ENCODE measurements around the gene RFK. TPM values are rescaled to one million over a fixed set of nuclear protein-coding genes. Genes with fewer than 3 reads are reported as not detected.
"Not testable (repeated sequence)": the region's sequence is repeated elsewhere in the genome, so short reads cannot be mapped to it uniquely, and the experiment has no call there.

The RFK gene
- total RNA-seq, 1 donor from 2014 or later: 7.7 TPM

- Mint-ChIP-seq H3K27me3 (peaks cover 3% of the 10 kb centered on the region), H3K9me3 (no peaks in the 10 kb centered on the region), H3K4me1 (no peaks in the 10 kb centered on the region), H3K27ac (no peak overlapping the region), H3K36me3 (ENCODE audit: low read depth) (no peaks in the 10 kb centered on the region), H3K4me3 (no peak overlapping the region)
- DNase-seq: no peak
- CTCF ChIA-PET: no interaction called here
- intact Hi-C loops (cut with micrococcal nuclease): no loop called here
- TF ChIP-seq CTCF (IDR thresholded peaks at IDR 0.05): no peak
- ATAC-seq (ENCODE audit: low read depth): no peak
- POLR2A ChIA-PET: no interaction called here
These were observed 23.7 kb downstream of the RFK start for GRCh38 chr9:76370396-76371023.

GRCh38 chr9:76369583-76369982 lies 24.6 kb downstream of the RFK start:
- TF ChIP-seq CTCF (IDR thresholded peaks at IDR 0.05): no peak
- Mint-ChIP-seq H3K4me1 (no peaks in the 10 kb centered on the region), H3K4me3 (no peak overlapping the region), H3K27ac (no peak overlapping the region), H3K36me3 (ENCODE audit: low read depth) (no peaks in the 10 kb centered on the region), H3K27me3 (peaks cover 3% of the 10 kb centered on the region), H3K9me3 (no peaks in the 10 kb centered on the region)
- DNase-seq (no peak), ATAC-seq (ENCODE audit: low read depth) (no peak)
- ChIA-PET CTCF (no interaction called here), POLR2A (no interaction called here)
- intact Hi-C loops (cut with micrococcal nuclease): no loop called here

GRCh38 chr9:76366275-76366674 lies 28.0 kb downstream of the RFK start:
- intact Hi-C loops (cut with micrococcal nuclease): no loop called here
- no peak overlapping the region for H3K4me3 Mint-ChIP-seq
- H3K36me3 Mint-ChIP-seq (ENCODE audit: low read depth): no peaks in the 10 kb centered on the region
- TF ChIP-seq CTCF (IDR thresholded peaks at IDR 0.05): no peak
- CTCF ChIA-PET: no interaction called here
- peaks cover 3% of the 10 kb centered on the region for H3K27me3 Mint-ChIP-seq
- POLR2A ChIA-PET: no interaction called here
- DNase-seq (no peak), ATAC-seq (ENCODE audit: low read depth) (no peak)
- no peaks in the 10 kb centered on the region for H3K4me1 Mint-ChIP-seq
- no peak overlapping the region for H3K27ac Mint-ChIP-seq
- no peaks in the 10 kb centered on the region for H3K9me3 Mint-ChIP-seq

- intact Hi-C loops (cut with micrococcal nuclease): no loop called here
- ATAC-seq (ENCODE audit: low read depth) (no peak), DNase-seq (no peak)
- Mint-ChIP-seq H3K27ac (no peak overlapping the region), H3K36me3 (ENCODE audit: low read depth) (no peaks in the 10 kb centered on the region), H3K27me3 (peaks cover 3% of the 10 kb centered on the region), H3K4me1 (no peaks in the 10 kb centered on the region), H3K9me3 (no peaks in the 10 kb centered on the region), H3K4me3 (no peak overlapping the region)
- ChIA-PET CTCF (no interaction called here), POLR2A (no interaction called here)
- no peak for TF ChIP-seq CTCF (IDR thresholded peaks at IDR 0.05)
These were observed 29.2 kb downstream of the RFK start for GRCh38 chr9:76365028-76365427.

GRCh38 chr9:76363032-76363395 lies 31.2 kb downstream of the RFK start:
- no peak for DNase-seq
- Mint-ChIP-seq H3K27me3 (peaks cover 3% of the 10 kb centered on the region), H3K9me3 (no peaks in the 10 kb centered on the region), H3K4me3 (no peak overlapping the region), H3K4me1 (no peaks in the 10 kb centered on the region), H3K27ac (no peak overlapping the region), H3K36me3 (ENCODE audit: low read depth) (no peaks in the 10 kb centered on the region)
- POLR2A ChIA-PET: no interaction called here
- no peak for TF ChIP-seq CTCF (IDR thresholded peaks at IDR 0.05)
- intact Hi-C loops (cut with micrococcal nuclease): no loop called here
- no peak for ATAC-seq (ENCODE audit: low read depth)
- CTCF ChIA-PET: no interaction called here

- intact Hi-C loops (cut with micrococcal nuclease); H3K4me1 Mint-ChIP-seq; ATAC-seq (ENCODE audit: low read depth); H3K27me3 Mint-ChIP-seq; CTCF ChIA-PET; H3K36me3 Mint-ChIP-seq (ENCODE audit: low read depth); POLR2A ChIA-PET; H3K9me3 Mint-ChIP-seq; DNase-seq; H3K27ac Mint-ChIP-seq; H3K4me3 Mint-ChIP-seq: not testable (repeated sequence)
These were observed 31.7 kb downstream of the RFK start for GRCh38 chr9:76362332-76363031.

Data from activated B cell treated with CpG ODN at 0.5 μM for 24 hours (primary cell).